ENCODE measurements around the gene CRBN.

DNA sequence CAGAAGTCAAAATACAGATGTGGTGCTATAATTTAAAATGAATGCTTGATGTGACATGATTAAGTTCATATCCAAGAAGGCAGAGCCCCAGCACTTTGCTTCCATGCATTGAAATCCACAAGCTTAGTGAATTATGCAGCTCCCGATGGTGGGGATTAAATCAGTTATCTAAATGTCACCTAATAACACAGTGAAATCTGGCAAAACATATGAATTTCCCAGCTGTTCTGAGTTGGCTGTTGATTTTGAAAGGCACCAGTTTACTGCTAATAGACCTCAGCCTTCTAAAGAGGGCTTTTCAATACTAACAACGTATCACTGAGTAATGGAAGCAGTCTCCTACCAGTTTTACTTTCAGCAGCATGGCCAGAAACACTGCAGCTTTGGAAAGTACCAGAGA lies 19.8 kb upstream of the CRBN start:
- no peak for TF ChIP-seq SMAD3 (CRISPR knock-in tag; IDR thresholded peaks at IDR 0.05)
- no peak for TF ChIP-seq KLF9 (CRISPR knock-in tag; IDR thresholded peaks at IDR 0.05; ENCODE audit: low read depth)
- TF ChIP-seq, protein P1, sequence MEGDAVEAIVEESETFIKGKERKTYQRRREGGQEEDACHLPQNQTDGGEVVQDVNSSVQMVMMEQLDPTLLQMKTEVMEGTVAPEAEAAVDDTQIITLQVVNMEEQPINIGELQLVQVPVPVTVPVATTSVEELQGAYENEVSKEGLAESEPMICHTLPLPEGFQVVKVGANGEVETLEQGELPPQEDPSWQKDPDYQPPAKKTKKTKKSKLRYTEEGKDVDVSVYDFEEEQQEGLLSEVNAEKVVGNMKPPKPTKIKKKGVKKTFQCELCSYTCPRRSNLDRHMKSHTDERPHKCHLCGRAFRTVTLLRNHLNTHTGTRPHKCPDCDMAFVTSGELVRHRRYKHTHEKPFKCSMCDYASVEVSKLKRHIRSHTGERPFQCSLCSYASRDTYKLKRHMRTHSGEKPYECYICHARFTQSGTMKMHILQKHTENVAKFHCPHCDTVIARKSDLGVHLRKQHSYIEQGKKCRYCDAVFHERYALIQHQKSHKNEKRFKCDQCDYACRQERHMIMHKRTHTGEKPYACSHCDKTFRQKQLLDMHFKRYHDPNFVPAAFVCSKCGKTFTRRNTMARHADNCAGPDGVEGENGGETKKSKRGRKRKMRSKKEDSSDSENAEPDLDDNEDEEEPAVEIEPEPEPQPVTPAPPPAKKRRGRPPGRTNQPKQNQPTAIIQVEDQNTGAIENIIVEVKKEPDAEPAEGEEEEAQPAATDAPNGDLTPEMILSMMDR (CRISPR knock-in tag; IDR thresholded peaks at IDR 0.05): no peak
- TF ChIP-seq, protein P2, sequence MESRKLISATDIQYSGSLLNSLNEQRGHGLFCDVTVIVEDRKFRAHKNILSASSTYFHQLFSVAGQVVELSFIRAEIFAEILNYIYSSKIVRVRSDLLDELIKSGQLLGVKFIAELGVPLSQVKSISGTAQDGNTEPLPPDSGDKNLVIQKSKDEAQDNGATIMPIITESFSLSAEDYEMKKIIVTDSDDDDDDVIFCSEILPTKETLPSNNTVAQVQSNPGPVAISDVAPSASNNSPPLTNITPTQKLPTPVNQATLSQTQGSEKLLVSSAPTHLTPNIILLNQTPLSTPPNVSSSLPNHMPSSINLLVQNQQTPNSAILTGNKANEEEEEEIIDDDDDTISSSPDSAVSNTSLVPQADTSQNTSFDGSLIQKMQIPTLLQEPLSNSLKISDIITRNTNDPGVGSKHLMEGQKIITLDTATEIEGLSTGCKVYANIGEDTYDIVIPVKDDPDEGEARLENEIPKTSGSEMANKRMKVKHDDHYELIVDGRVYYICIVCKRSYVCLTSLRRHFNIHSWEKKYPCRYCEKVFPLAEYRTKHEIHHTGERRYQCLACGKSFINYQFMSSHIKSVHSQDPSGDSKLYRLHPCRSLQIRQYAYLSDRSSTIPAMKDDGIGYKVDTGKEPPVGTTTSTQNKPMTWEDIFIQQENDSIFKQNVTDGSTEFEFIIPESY (CRISPR knock-in tag; IDR thresholded peaks at IDR 0.05): no peak

Measured in HepG2 (cell line).